Activated T-helper 1 cell treated with anti-CD3 and anti-CD28 coated beads, Interleukin-2, amount 50 U/mL, for 16 hours (primary cell): ENCODE results near the gene CPT1C.

ENCODE experiments used
- DNase-seq, 2 donors: peaks; one replicate each; pipeline ENCODE4 v3.0.0-alpha.2; 2020; ENCODE audit warnings: low read depth in 1 of 2, low spot score in 1 of 2

Gene CPT1C

DNA sequence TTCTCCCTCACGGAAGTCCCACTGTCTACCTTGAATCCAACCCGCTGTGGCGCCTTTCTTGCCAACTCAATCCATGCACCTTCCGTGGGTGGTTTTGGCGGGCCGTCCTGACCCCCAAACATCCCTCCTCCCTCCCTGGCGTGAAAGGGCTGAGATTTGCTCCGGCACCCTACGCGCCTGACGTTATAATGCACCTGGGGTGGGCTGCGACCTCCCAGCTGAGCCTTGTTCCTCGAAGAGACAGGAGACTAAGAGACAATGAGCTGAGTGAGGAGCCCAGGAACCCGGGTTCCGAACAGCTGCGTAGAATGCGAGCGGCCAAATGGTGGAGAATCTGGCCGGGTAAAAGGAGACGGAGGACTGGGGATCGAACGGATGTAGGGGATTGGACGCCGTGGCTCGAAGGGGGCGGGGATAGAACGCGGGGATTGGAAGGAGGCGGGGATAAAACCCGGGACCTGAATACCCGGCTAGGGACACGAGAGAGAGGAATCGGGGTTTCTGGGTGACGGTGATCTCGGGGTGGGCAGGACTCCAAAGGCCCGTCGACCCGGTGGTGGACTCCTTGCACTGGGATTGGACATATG lies at the start of gene CPT1C:
Gene CPT1C, plus strand, starts transcription at position 461 of the 587 bp plus-strand sequence. CDS start 1,137 bp downstream, outside the sequence.
- no peak for DNase-seq

DNA sequence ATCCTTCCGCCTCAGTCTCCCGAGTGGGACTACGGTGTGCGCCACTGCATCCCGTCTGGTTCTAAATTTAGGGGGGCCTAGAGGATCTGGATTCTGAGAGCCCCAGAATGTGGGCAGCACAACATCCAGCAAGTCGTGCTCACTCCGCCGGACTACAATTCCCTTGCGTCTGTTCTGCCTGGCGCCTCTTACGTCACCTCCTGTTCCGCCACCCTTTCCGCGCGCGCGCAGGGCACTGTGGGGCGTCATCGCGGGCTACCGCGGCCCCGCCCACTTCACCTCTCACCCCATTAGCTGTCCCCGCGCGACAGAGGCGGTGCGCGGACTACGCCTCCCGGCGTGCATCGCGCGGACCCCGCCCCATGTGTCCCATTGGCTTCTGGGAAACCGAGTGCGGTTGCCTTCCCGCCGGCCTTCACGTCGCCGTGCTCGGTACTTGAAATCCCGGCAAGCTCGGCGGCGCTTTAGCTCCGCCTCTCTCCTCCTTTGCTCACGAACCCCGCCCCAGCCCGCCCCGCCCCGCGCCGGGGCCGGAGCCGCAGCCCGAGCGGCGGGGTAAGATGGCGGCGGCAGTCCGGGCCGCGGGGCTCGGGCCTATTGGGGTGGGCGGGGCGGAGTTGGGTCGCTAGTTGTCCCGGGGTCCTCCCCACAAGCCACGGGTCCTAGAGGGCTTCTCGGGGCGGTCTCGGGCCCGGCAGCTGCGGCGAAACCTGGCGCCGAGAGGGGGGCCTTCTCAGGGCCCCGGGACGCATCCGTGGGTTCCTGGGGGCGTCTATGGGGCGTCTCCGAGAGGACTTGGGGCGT lies 49.0 kb upstream of the CPT1C start, which contains the start of gene SCAF1:
Gene SCAF1, plus strand, starts transcription at position 522 of the 804 bp plus-strand sequence. CDS start 2,818 bp downstream, outside the sequence.
- DNase-seq = peak; percentile 98 to 100

DNA sequence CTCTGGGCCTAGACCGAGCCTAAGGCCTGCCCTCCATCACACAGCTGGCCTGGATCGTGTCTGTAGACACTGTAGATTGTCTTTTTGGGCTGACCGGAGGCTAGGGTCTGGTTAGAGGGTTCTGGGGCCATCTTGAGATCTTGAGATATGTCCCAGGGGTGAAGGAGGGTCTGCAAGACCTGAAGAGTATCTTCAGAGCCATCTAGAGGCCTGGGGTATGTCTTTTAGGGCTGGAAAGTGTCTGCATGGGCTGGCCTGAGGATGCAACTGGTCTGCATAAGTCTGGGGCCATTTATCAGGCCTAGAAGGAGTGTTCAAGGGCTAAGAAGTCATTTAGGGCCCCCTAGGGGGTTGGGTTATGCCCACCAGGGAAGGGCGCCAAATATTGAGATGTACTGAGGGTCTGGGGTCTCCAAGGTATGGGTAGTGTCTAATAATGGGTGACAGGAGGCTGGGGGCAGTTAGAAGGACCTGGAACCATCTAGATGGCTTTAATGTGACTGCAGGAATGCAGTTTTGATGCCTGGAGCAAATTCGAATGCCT lies 48.4 kb upstream of the CPT1C start:
- DNase-seq = no peak

DNA sequence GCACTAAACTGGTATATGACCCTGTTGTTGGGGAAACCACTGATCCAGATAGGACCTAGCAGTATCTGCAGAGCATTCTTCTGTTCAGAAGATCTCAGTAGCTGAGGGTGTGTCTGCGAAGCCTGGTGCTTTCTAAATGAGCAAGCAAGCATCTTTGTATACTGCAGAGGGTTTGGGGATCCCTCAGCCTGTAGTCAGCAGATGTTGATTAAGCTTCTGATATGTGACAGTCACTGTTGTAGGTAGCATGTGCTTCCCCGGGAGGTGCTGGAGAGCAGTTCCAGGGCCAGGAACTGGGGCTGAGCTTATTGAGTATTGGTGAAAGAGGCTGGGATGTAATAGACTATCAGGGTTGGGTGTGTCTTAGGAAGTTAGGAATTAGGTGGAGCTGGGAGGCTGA lies 47.5 kb upstream of the CPT1C start:
- no peak for DNase-seq

DNA sequence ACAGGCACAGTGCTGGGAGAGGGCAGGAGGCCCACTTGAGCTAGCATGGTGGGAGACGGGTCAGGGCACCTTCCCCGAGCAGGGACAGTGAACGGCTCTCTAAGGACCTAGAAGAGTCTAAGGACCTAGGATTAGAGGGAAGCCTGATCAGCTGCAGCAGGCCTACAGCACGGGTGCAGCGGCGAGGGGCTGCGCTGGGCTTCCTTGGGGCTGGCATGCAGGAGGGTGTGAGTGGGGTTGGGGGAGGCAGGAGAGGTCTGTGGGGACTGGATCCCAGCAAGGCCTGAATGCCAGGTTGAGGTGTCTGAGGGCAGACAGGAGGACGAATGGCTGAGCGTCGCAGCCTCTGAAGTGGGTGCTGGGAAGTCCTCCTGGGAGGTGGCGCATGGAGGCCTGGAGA lies 45.3 kb upstream of the CPT1C start:
- DNase-seq = no peak

DNA sequence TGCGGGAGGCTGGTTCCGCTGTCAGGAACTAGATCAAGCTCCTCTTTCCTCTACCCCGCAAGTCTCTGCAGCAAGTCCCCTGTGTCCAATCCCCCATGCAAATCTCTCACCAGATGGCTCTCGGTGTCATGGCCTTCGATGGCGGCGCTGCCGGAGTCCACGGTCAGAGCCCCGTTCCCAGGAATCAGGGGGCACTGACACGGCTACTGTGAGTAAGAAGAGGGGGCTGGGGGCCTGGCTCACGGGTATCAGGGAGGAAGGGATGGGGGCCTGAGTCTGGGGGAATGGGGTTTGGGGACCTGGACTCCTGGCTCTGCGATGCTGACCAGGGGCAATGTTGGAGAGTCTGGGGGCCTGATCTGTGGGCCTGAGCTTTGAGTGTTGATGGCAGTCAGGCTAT lies 44.9 kb upstream of the CPT1C start:
- DNase-seq = no peak

DNA sequence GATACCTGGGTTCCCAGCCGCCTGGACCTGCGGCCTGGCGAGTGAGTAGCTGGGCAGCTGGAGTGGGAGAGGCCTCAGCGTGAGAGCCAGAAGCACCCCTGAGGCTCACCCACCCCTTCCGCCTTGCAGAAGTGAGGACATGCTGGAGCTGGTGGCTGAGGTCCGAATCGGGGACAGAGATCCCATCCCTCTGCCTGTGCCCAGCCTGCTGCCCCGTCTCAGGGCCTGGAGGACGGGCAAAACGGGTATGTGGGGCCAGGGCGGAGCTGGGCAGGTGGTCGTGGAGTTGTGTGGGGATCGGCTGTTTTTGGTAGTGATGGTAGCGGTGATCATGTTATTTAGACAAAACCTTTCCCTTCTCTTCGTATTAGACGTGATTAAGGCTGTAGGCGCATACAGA lies 44.3 kb upstream of the CPT1C start:
- DNase-seq = no peak

DNA sequence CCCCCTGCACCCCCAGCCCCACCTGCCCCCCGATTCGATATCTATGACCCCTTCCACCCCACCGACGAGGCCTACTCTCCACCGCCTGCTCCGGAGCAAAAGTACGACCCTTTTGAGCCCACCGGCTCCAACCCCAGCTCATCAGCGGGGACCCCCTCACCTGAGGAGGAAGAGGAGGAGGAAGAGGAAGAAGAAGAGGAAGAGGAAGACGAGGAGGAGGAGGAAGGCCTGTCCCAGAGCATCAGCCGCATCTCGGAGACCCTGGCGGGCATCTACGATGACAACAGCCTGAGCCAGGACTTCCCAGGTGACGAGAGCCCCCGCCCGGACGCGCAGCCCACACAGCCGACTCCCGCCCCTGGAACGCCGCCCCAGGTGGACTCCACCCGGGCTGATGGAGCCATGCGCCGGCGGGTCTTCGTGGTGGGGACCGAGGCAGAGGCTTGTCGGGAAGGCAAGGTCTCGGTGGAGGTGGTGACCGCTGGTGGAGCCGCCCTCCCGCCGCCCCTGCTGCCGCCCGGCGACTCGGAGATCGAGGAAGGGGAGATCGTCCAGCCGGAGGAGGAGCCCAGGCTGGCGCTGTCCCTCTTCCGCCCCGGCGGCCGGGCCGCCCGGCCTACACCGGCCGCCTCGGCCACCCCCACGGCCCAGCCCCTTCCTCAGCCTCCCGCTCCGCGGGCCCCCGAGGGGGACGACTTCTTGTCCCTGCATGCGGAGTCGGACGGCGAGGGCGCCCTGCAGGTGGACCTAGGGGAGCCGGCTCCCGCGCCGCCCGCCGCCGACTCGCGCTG lies 39.7 kb upstream of the CPT1C start:
- DNase-seq = no peak

DNA sequence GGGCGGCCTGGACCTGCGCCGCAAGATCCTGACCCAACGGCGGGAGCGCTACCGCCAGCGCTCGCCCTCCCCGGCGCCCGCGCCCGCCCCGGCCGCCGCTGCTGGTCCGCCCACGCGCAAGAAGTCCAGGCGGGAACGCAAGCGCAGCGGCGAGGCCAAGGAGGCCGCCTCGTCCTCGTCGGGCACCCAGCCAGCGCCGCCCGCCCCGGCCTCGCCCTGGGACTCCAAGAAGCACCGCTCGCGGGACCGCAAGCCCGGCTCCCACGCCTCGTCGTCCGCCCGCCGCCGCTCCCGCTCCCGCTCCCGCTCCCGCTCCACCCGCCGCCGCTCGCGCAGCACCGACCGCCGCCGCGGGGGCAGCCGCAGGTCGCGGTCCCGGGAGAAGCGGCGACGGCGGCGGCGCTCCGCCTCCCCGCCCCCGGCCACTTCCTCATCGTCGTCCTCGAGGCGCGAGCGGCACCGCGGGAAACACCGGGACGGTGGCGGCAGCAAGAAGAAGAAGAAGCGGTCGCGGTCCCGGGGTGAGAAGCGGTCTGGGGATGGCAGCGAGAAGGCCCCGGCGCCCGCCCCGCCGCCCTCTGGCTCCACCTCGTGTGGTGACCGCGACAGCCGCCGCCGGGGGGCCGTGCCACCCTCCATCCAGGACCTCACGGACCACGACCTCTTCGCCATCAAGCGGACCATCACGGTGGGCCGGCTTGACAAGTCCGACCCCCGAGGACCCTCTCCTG lies 38.9 kb upstream of the CPT1C start:
- DNase-seq = no peak

DNA sequence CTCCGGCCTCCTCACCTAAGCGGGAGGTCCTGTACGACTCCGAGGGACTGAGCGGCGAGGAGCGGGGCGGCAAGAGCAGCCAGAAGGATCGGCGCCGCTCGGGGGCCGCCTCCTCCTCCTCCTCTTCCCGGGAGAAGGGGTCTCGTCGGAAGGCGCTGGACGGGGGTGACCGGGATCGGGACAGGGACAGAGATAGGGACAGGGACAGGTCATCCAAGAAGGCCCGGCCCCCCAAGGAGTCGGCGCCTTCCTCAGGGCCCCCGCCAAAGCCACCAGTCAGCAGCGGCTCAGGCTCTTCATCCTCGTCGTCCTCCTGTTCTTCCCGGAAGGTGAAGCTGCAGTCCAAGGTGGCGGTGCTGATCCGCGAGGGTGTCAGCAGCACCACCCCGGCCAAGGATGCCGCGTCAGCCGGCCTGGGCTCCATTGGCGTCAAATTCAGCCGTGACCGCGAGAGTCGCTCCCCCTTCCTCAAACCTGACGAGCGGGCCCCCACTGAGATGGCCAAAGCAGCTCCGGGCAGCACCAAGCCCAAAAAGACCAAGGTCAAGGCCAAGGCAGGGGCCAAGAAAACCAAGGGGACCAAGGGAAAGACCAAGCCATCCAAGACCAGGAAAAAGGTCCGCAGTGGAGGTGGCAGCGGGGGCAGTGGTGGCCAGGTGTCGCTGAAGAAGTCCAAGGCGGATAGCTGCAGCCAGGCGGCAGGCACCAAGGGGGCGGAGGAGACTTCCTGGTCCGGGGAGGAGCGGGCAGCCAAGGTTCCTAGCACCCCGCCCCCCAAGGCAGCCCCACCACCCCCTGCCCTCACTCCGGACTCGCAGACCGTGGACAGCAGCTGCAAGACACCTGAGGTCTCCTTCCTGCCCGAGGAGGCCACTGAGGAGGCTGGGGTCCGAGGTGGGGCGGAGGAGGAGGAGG lies 38.1 kb upstream of the CPT1C start:
- DNase-seq = no peak

DNA sequence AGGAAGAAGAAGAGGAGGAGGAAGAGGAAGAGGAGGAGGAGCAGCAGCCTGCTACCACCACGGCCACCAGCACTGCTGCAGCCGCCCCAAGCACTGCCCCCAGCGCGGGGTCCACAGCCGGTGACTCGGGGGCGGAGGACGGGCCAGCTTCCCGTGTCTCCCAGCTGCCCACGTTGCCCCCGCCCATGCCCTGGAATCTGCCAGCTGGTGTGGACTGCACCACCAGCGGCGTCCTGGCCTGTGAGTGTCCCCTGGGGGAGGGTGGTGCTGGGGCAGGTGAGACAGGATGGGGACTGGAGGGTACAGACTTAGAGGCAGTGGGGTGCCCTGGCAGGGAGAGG lies 37.5 kb upstream of the CPT1C start:
- no peak for DNase-seq

DNA sequence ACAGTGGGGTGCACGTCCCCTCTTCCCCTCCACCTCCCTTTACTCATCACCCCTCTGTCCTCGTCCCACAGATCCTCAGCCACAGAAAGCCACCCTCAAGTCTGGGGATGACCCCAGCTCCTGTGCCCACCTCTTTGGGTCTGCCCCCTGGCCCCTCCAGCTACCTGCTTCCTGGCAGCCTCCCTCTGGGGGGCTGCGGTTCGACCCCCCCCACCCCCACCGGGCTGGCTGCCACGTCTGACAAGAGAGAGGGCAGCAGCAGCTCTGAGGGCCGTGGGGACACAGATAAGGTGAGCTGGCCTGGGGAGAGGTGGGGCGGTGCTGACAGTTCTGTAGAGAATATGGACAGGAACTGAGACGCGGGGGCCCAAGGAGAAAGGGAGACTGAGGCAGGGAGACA lies 36.3 kb upstream of the CPT1C start:
- DNase-seq = no peak

DNA sequence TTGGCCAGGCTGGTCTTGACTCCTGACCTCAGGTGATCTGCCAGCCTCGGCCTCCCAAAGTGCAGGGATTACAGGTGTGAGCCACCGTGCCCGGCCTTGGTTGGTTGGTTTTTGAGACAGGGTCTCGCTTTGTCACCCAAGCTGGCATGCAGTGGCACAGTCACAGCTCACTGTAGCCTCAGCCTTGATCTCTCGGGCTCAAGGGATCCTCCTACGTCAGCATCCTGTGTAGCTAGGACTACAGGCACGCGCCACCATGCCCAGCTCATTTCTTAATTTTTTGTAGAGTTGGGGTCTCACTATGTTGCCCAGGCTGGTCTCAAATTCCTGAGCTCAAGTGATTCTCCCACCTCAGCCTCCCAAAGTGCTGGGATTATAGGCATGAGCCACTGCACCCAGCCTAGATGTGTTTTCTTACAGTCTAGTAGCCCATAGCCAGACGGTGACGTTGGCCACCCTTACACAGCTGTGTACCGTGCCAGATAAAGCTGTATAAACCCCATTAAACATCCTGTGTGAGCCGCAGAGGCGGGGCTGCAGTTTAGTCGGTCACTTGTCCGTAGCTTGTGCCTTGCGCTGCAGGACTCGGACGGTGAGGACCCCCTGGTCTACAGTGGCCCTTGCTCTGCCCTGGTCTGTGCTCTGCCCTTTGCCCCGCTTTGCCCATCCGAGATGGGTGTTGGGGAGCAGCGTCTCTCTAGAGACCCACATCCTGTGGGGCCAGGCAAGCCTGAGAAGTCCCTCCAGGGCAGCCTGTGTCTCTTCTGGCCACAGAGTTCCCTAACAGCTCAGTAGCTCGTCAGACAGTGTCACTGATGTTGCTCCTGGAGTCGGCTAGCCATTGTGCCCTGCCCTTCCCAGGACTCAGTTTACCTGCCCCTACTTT lies 35.1 kb upstream of the CPT1C start:
- DNase-seq = no peak

DNA sequence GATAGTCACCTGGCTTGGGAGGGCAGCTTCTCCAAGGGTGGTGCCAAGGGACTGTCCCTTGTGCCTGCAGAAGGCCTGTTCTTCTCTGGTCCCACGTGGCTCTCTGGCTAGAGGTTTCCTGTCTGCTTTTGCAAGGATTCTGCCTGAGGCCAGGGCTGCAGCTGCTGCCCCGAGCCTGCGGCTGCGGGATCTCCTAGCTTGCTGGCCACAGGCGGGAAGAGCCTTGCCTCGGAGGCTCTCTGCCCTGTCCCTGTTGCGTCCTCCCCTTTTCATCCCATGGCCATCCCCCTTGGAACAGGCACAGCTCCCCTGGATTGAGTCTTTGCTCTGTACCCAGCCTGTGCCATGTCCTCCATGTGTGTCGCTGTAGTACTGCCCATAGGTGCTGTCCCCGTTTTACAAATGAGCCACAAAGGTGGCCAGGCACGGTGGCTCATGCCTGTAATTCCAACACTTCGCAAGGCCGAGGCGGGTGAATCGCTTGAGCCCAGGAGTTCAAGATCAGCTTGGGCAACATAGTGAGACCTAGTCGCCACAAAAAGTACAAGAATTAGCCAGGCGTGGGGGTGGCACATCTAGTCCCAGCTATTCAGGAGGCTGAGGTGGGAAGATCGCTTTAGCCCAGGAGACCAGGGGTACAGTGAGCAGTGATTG lies 34.3 kb upstream of the CPT1C start:
- no peak for DNase-seq

DNA sequence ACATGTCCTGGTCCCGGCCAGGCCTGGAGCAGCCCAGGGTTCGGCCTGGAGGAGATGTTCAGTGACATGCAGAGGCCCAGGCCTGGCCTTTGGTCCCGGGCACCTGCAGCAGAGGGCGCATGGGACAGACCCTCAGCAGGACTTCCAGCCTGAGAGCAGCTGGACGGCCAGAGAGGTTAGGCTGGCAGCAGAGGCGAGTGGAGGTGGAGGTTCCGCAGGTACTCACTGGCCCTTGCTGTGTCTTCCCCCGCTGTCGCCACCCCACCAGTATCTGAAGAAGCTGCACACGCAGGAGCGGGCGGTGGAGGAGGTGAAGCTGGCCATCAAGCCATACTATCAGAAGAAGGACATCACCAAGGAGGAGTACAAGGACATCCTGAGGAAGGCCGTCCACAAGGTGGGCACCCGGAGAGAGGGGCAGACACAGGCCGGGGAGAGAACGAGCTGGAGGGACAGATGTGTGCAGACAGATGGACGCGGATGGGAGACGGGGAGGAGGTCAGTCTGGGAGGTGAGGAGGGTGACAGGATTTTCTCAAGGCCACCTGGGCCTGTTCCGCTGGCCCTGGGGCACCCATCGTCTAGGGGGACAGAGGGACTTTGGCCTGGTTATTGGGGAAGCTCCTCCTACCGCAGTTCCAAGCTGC lies 33.3 kb upstream of the CPT1C start:
- DNase-seq = no peak

DNA sequence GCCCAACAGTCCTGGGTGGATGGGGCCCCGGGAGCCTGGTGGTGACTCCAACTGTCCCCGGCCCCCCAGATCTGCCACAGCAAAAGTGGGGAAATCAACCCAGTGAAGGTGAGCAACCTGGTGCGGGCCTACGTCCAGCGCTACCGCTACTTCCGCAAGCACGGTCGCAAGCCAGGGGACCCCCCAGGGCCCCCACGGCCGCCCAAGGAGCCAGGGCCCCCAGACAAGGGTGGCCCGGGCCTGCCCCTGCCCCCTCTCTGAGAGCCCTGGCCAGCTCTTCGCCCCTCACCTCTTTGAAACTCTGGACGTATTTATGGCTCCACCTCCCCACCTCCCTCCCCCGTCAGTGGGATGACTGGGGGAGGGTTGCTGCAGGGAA lies 32.8 kb upstream of the CPT1C start:
- no peak for DNase-seq

DNA sequence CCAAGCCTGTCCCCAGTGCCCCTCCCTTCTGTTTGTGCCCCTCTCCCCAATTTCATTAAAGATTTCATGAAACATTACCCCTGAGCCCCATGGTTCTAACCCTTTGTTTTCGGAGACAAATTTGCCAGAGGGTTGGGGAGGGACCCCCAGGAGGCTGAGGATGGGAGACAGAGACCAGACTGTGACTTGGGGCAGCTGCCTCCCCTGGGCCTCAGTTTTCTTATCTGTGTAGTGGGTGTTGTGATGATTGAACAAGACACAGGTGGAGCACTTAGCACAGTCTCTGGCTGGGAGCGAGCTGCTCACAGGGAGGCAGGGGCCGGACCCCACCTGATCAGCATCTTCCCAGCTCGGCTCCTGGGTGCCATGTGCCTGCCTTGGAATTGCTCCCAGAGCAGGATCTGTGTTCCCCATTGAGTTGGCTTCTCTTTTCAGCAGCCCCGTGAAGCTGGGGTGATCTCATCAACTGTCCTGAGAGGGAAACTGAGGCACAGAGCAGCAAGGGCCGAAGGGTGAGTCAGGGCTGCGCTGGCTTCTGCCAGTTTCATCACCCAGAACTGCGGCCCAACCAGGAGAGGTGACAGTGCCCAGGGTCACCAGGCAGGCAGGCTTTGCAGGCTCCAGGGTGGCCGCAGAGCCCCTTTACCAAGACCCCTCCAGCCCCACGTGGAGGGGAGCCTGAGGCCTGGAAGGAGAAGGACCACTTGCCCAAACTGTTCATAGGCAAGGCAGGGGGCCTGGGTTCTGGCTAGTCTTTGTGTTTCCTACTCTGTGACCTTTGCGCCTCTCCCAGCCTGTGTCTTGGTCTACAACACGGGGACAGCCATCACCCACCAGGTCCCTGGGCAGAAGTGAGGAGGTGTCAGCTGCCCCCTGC lies 32.1 kb upstream of the CPT1C start:
- DNase-seq = no peak
